Hepatocyte (in vitro differentiated cells): ENCODE measurements around the gene HORMAD2. TPM values are rescaled to one million over a fixed set of nuclear protein-coding genes. Genes with fewer than 3 reads are reported as not detected.
"Not testable (repeated sequence)": the region's sequence is repeated elsewhere in the genome, so short reads cannot be mapped to it uniquely, and the experiment has no call there.

Source experiments
- DNase-seq: peaks from one replicate; pipeline ENCODE4 v3.0.0-alpha.2; 2016; ENCODE audit warnings: low spot score
- H2AFZ ChIP-seq: fragments of 200-600 bp; sonication (generic); 2 replicates; pipeline ENCODE4 v1.6.0; 2016; ENCODE audit warnings: antibody characterized with exemption, mild to moderate bottlenecking
- H3K27ac ChIP-seq: fragments of 200-600 bp; sonication (generic); 2 replicates; pipeline ENCODE4 v1.5.1; 2016; ENCODE audit warnings: mild to moderate bottlenecking
- H3K27me3 ChIP-seq: fragments of 200-600 bp; sonication (generic); 2 replicates; pipeline ENCODE4 v1.6.1; 2016
- H3K36me3 ChIP-seq: fragments of 200-600 bp; sonication (generic); replicated peaks from 2 replicates; pipeline ENCODE4 v1.5.1; 2016; ENCODE audit warnings: low read depth; ENCODE audit not compliant: insufficient read depth
- H3K4me1 ChIP-seq: fragments of 200-600 bp; sonication (generic); 2 replicates; pipeline ENCODE4 v1.5.1; 2016; ENCODE audit warnings: mild to moderate bottlenecking, moderate library complexity; ENCODE audit not compliant: insufficient read depth
- H3K4me2 ChIP-seq: fragments of 200-600 bp; sonication (generic); 2 replicates; pipeline ENCODE4 v1.6.0; 2016
- H3K4me3 ChIP-seq: fragments of 200-600 bp; sonication (generic); 2 replicates; pipeline ENCODE4 v1.5.1; 2016; ENCODE audit warnings: mild to moderate bottlenecking
- H3K79me2 ChIP-seq: fragments of 200-600 bp; sonication (generic); 2 replicates; pipeline ENCODE4 v1.6.0; 2017; ENCODE audit warnings: mild to moderate bottlenecking
- H3K9me2 ChIP-seq: fragments of 200-600 bp; sonication (generic); replicated peaks from 2 replicates; pipeline ENCODE4 v1.6.0; 2017; ENCODE audit warnings: mild to moderate bottlenecking; ENCODE audit not compliant: insufficient read depth
- H3K9me3 ChIP-seq: fragments of 200-600 bp; sonication (generic); 2 replicates; pipeline ENCODE4 v1.5.1; 2016; ENCODE audit warnings: low read depth, mild to moderate bottlenecking
- H4K20me1 ChIP-seq: fragments of 200-600 bp; sonication (generic); 2 replicates; pipeline ENCODE4 v1.6.0; 2016; ENCODE audit warnings: mild to moderate bottlenecking; ENCODE audit not compliant: insufficient read depth, poor library complexity, severe bottlenecking
- CTCF ChIP-seq: fragments of 200-600 bp; sonication (generic); IDR thresholded peaks from 2 replicates; pipeline ENCODE4 v1.5.1; 2016; ENCODE audit warnings: antibody characterized with exemption, mild to moderate bottlenecking; ENCODE audit not compliant: poor library complexity
- EZH2 ChIP-seq: fragments of 200-600 bp; sonication (generic); IDR thresholded peaks from 2 replicates; pipeline ENCODE4 v1.6.1; 2016; ENCODE audit warnings: antibody characterized with exemption, mild to moderate bottlenecking, borderline replicate concordance
- EZH2phosphoT487 ChIP-seq: fragments of 200-600 bp; sonication (generic); IDR thresholded peaks from one replicate; pipeline ENCODE4 v1.6.1; 2018; ENCODE audit warnings: antibody characterized with exemption, mild to moderate bottlenecking, low read depth, moderate library complexity; ENCODE audit not compliant: unreplicated experiment, severe bottlenecking
- WGBS: methylation state at CpG from one replicate; pipeline ENCODE4 v1.1.6; 2016; ENCODE audit warnings: low lambda C conversion rate; ENCODE audit errors: missing lambda C conversion rate; 5-methylcytosine and 5-hydroxymethylcytosine counted together
- polyA plus RNA-seq: library from polyadenylated mRNA; unstranded; fragments of >200 nt; fragmentation: Nextera tagmentation; extraction: Ambion mirVana; gene quantifications from 2 replicates; pipeline ENCODE4 v1.2.1, GENCODE V29; 2016
- total RNA-seq: library from RNA; depleted of rRNA; stranded (reverse); fragments of >200 nt; gene quantifications from 2 replicates; pipeline ENCODE4 v1.2.3, GENCODE V29; 2014

Gene HORMAD2
- total and polyA plus RNA-seq, 2 experiments from 2014 or later, result not detected

DNA sequence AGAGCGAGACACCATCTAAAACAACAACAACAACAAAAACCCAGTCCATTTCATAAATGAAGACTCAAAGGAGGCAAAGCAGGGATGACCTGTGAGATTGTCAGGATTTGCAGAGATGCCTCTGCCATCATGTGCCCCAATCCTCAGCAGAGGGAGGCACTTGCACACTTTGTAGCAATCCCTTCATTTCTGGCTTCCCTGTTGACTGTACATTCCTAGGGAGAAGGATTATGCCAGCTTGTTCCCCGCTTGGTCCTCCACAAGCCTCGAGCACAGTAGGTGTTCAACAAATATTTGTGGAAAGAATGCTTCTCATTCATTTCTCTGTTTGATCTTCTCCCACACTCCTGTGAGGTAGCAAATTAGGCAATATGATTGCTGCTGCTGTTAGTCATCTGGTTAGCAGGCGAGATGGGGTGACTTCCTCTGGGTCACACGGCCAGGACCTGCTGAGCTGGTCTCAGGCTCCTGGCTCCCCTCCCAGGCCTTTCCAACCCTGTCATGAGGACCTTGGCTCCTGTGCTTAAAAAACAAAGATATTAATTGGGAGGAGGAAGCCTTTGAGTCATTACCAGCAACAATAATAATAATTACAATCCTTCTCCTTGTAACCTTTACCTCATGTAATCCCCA lies 132.2 kb downstream of the HORMAD2 start:
- no peak overlapping the region for H3K4me2 ChIP-seq
- DNase-seq, result peak; percentile 84

DNA sequence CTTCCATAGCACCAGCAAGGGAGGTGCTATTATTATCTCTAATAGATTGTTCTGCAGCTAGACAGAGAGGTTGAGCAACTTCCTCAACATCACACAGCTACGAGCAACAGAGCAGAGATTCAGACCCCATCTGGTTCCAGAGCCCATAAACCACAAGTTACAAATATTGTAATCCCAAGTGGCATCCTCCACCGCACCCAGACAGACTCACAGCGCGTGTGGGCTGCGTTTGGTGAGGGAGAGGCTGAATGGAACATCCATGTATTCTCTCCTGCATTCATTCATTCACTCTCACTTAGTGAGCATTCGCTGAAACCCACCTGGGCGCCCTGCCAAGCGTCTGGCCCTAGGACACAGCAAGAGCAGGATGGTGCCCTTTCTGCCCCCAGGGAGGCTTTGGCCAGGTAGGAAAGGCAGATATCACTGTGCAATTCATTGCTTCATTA lies 132.8 kb downstream of the HORMAD2 start:
- Histone ChIP-seq H3K27me3 (no peaks in the 10 kb centered on the region), H3K27ac (peak overlapping the region; percentile 41), H4K20me1 (no peaks in the 10 kb centered on the region), H3K9me2 (no peaks in the 10 kb centered on the region), H3K4me2 (no peak overlapping the region), H3K36me3 (no peaks in the 10 kb centered on the region), H3K4me3 (no peak overlapping the region), H3K4me1 (peaks cover 42% of the 10 kb centered on the region), H3K79me2 (no peaks in the 10 kb centered on the region), H3K9me3 (no peaks in the 10 kb centered on the region), H2AFZ (no peak overlapping the region)
- no peak for DNase-seq
- TF ChIP-seq CTCF (no peak), EZH2phosphoT487 (no peak), EZH2 (no peak)
- WGBS, result 70% methylated on average over 8 of the region's 8 CpGs

More for the DNA sequence above, 132.2 kb downstream of the HORMAD2 start:
- Histone ChIP-seq H3K4me1 (peaks cover 42% of the 10 kb centered on the region), H3K9me3 (no peaks in the 10 kb centered on the region), H3K4me3 (no peak overlapping the region), H3K27me3 (no peaks in the 10 kb centered on the region), H3K27ac (peak overlapping the region; percentile 41), H3K9me2 (no peaks in the 10 kb centered on the region), H3K36me3 (no peaks in the 10 kb centered on the region), H4K20me1 (no peaks in the 10 kb centered on the region), H3K79me2 (no peaks in the 10 kb centered on the region), H2AFZ (no peak overlapping the region)
- no peak for TF ChIP-seq EZH2
- TF ChIP-seq EZH2phosphoT487, result no peak
- no peak for TF ChIP-seq CTCF
- WGBS, result 56% methylated on average over 5 of the region's 5 CpGs

GRCh38 chr22:30214703-30215407 lies 134.6 kb downstream of the HORMAD2 start:
- peaks cover 32% of the 10 kb centered on the region for H3K4me1 ChIP-seq
- no peaks in the 10 kb centered on the region for H3K36me3 ChIP-seq
- H3K9me3 ChIP-seq, result no peaks in the 10 kb centered on the region
- no peaks in the 10 kb centered on the region for H3K27me3 ChIP-seq
- no peak for TF ChIP-seq EZH2
- TF ChIP-seq EZH2phosphoT487, result no peak
- no peak for TF ChIP-seq CTCF
- no peak overlapping the region for H3K4me3 ChIP-seq
- H4K20me1 ChIP-seq, result no peaks in the 10 kb centered on the region
- no peaks in the 10 kb centered on the region for H3K9me2 ChIP-seq
- H2AFZ ChIP-seq, result no peak overlapping the region
- WGBS, result 71% methylated on average over 12 of the region's 12 CpGs
- no peak overlapping the region for H3K27ac ChIP-seq
- no peaks in the 10 kb centered on the region for H3K79me2 ChIP-seq
- H3K4me2 ChIP-seq, result no peak overlapping the region
- no peak for DNase-seq

DNA sequence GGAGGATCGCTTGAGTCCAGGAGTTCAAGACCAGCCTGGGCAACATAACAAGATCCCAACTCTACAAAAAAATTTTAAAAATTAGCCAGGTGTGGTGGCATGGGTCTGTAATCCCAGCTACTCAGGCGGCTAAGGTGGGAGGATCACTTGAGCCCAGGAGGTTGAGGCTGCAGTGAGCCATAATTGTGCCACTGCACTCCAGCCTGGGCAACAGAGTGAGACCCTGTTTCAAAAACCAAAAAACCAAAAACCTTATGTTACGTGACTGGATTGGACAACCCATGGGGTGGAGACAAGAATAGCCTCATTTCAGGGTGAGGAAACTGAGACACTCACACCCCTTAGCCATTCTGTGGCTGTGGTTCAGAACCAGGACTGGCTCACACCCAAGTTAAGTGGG lies 136.0 kb downstream of the HORMAD2 start:
- not testable (repeated sequence) for H3K9me2 ChIP-seq, H3K4me2 ChIP-seq, H3K27ac ChIP-seq, H3K79me2 ChIP-seq, H3K9me3 ChIP-seq, H3K27me3 ChIP-seq, H3K36me3 ChIP-seq, H2AFZ ChIP-seq, DNase-seq, H4K20me1 ChIP-seq, H3K4me3 ChIP-seq
- peaks cover 26% of the 10 kb centered on the region for H3K4me1 ChIP-seq
- 100% methylated on average over 3 of the region's 3 CpGs for WGBS
